ENCODE measurements around the gene IFI27. TPM values are rescaled to one million over a fixed set of nuclear protein-coding genes. Genes with fewer than 3 reads are reported as not detected.

Gene IFI27
- total RNA-seq, 1 donor = 80.7 TPM

GRCh38 chr14:94088516-94088915, 22.0 kb upstream of the IFI27 start:
- peaks cover 18% of the 10 kb centered on the region for H3K4me1 ChIP-seq (ENCODE audit: insufficient read depth, low read length)
- H4K20me1 ChIP-seq (ENCODE audit: insufficient read depth, low read length) = no peaks in the 10 kb centered on the region
- DNase-seq (ENCODE audit: insufficient read length, low spot score, missing footprints) = peak; percentile 88
- peaks cover 11% of the 10 kb centered on the region for H3K79me2 ChIP-seq (ENCODE audit: insufficient read depth, low read length)
- no peak overlapping the region for H3K4me3 ChIP-seq (ENCODE audit: insufficient read depth, low read length)
- no peaks in the 10 kb centered on the region for H3K36me3 ChIP-seq (ENCODE audit: insufficient read depth, low read length)
- H3K27ac ChIP-seq (ENCODE audit: low read depth, low read length) = no peak overlapping the region
- no peaks in the 10 kb centered on the region for H3K27me3 ChIP-seq (ENCODE audit: insufficient read depth, low read length)
- H3K9me3 ChIP-seq (ENCODE audit: low read depth, low read length) = no peaks in the 10 kb centered on the region
- no peak overlapping the region for H2AFZ ChIP-seq (ENCODE audit: low read length)
- TF ChIP-seq CTCF (IDR thresholded peaks at IDR 0.05; ENCODE audit: extremely low read depth, low read depth, low read length) = no peak
- H3K4me2 ChIP-seq (ENCODE audit: insufficient read depth, low read length) = peak overlapping the region; percentile 25

GRCh38 chr14:94089479-94089878, 21.1 kb upstream of the IFI27 start:
- Histone ChIP-seq H3K4me3 (ENCODE audit: insufficient read depth, low read length) (no peak overlapping the region), H4K20me1 (ENCODE audit: insufficient read depth, low read length) (no peaks in the 10 kb centered on the region), H3K79me2 (ENCODE audit: insufficient read depth, low read length) (peaks cover 8% of the 10 kb centered on the region), H2AFZ (ENCODE audit: low read length) (no peak overlapping the region), H3K27ac (ENCODE audit: low read depth, low read length) (no peak overlapping the region), H3K36me3 (ENCODE audit: insufficient read depth, low read length) (no peaks in the 10 kb centered on the region), H3K9me3 (ENCODE audit: low read depth, low read length) (no peaks in the 10 kb centered on the region), H3K27me3 (ENCODE audit: insufficient read depth, low read length) (no peaks in the 10 kb centered on the region), H3K4me1 (ENCODE audit: insufficient read depth, low read length) (peaks cover 18% of the 10 kb centered on the region), H3K4me2 (ENCODE audit: insufficient read depth, low read length) (no peak overlapping the region)
- no peak for TF ChIP-seq CTCF (IDR thresholded peaks at IDR 0.05; ENCODE audit: extremely low read depth, low read depth, low read length)
- no peak for DNase-seq (ENCODE audit: insufficient read length, low spot score, missing footprints)

GRCh38 chr14:94093418-94093817, 17.1 kb upstream of the IFI27 start:
- Histone ChIP-seq H3K4me2 (ENCODE audit: insufficient read depth, low read length) (no peak overlapping the region), H3K4me1 (ENCODE audit: insufficient read depth, low read length) (peaks cover 12% of the 10 kb centered on the region), H3K79me2 (ENCODE audit: insufficient read depth, low read length) (peaks cover 2% of the 10 kb centered on the region), H3K27me3 (ENCODE audit: insufficient read depth, low read length) (no peaks in the 10 kb centered on the region), H3K27ac (ENCODE audit: low read depth, low read length) (no peak overlapping the region), H3K9me3 (ENCODE audit: low read depth, low read length) (no peaks in the 10 kb centered on the region), H3K36me3 (ENCODE audit: insufficient read depth, low read length) (no peaks in the 10 kb centered on the region), H3K4me3 (ENCODE audit: insufficient read depth, low read length) (no peak overlapping the region), H2AFZ (ENCODE audit: low read length) (no peak overlapping the region), H4K20me1 (ENCODE audit: insufficient read depth, low read length) (no peaks in the 10 kb centered on the region)
- no peak for TF ChIP-seq CTCF (IDR thresholded peaks at IDR 0.05; ENCODE audit: extremely low read depth, low read depth, low read length)
- no peak for DNase-seq (ENCODE audit: insufficient read length, low spot score, missing footprints)

- no peak overlapping the region for H3K4me3 ChIP-seq (ENCODE audit: insufficient read depth, low read length)
- H3K79me2 ChIP-seq (ENCODE audit: insufficient read depth, low read length) = no peaks in the 10 kb centered on the region
- no peak overlapping the region for H3K4me2 ChIP-seq (ENCODE audit: insufficient read depth, low read length)
- peaks cover 16% of the 10 kb centered on the region for H3K4me1 ChIP-seq (ENCODE audit: insufficient read depth, low read length)
- no peak overlapping the region for H3K27ac ChIP-seq (ENCODE audit: low read depth, low read length)
- no peak overlapping the region for H2AFZ ChIP-seq (ENCODE audit: low read length)
- H3K9me3 ChIP-seq (ENCODE audit: low read depth, low read length) = no peaks in the 10 kb centered on the region
- no peaks in the 10 kb centered on the region for H4K20me1 ChIP-seq (ENCODE audit: insufficient read depth, low read length)
- no peak for DNase-seq (ENCODE audit: insufficient read length, low spot score, missing footprints)
- H3K27me3 ChIP-seq (ENCODE audit: insufficient read depth, low read length) = no peaks in the 10 kb centered on the region
- TF ChIP-seq CTCF (IDR thresholded peaks at IDR 0.05; ENCODE audit: extremely low read depth, low read depth, low read length) = no peak
- H3K36me3 ChIP-seq (ENCODE audit: insufficient read depth, low read length) = no peaks in the 10 kb centered on the region
Observed at GRCh38 chr14:94097091-94097490, 13.4 kb upstream of the IFI27 start.
